ENCODE data around the gene AMPD3. TPM values are rescaled to one million over a fixed set of nuclear protein-coding genes. Genes with fewer than 3 reads are reported as not detected.

AMPD3 gene
- total and polyA plus RNA-seq, 7 donors: 23.5 to 120 (median 67.7) TPM

DNA sequence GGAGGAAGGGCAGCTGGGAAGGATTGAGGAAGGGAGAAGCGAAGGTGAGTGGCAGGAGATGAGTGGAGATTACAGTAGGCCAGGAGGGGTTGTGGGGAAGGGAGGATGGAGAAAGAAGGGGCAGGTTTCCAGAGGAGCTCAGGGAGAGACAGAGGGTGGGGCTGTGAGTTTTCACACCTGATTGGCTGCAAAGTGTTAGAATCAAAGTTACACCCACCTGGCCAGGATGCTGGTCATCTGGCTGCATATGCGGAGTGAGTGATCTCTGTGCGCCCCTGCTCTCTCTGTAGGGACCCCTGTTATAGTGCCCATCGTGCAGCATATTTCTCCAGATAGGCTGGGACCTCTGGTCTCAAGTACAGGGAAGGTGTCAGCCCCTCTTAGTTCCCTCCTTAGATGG is 18.3 kb downstream of the AMPD3 start:
- no peak for DNase-seq
- H3K4me1 ChIP-seq: peaks cover 4% of the 10 kb centered on the region
- WGBS, 3 donors: 86 to 90% (median 87%) methylated on average over 4 of the region's 4 CpGs
- H3K27me3 ChIP-seq (ENCODE audit: insufficient read depth in 3 of 3, low read length in 2 of 3): no peaks in the 10 kb centered on the region
- no peak overlapping the region for H3K4me3 ChIP-seq
- no peak overlapping the region for H3K27ac ChIP-seq
- peak in 1 of 4 donors; percentile 38 for ATAC-seq
- TF ChIP-seq, protein P1, sequence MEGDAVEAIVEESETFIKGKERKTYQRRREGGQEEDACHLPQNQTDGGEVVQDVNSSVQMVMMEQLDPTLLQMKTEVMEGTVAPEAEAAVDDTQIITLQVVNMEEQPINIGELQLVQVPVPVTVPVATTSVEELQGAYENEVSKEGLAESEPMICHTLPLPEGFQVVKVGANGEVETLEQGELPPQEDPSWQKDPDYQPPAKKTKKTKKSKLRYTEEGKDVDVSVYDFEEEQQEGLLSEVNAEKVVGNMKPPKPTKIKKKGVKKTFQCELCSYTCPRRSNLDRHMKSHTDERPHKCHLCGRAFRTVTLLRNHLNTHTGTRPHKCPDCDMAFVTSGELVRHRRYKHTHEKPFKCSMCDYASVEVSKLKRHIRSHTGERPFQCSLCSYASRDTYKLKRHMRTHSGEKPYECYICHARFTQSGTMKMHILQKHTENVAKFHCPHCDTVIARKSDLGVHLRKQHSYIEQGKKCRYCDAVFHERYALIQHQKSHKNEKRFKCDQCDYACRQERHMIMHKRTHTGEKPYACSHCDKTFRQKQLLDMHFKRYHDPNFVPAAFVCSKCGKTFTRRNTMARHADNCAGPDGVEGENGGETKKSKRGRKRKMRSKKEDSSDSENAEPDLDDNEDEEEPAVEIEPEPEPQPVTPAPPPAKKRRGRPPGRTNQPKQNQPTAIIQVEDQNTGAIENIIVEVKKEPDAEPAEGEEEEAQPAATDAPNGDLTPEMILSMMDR (IDR thresholded peaks at IDR 0.05): no peak
- intact Hi-C loops (cut with DNase I): no loop called here
- no peaks in the 10 kb centered on the region for H3K9me3 ChIP-seq
- peaks cover 2 to 60% of the 10 kb centered on the region in 2 donors for H3K36me3 ChIP-seq (ENCODE audit: insufficient read depth in 1 of 2, low read depth in 1 of 2)

DNA sequence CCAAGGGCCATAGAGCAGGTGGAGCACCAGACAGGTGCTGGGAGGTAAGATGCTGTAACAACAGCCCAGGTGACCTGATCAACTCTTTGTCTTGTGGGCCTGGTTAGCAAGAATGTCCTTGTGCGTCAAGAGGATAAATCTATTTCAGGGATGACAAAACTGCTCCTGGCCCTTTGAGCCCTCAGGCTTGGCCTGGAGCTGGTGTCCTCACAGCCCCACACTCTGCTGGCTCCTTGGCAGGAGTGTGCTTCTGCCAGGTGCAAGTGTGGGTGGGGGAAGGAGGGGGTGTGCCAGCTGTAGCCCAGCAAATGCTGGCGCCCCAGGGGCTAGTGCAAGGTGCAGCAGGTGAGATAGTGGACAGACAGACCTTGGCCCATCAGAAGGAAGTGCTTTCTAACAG is 19.5 kb downstream of the AMPD3 start:
- Histone ChIP-seq H3K27ac (no peak overlapping the region), H3K9me3 (no peaks in the 10 kb centered on the region), H3K36me3 (ENCODE audit: insufficient read depth in 1 of 2, low read depth in 1 of 2) (peaks cover 2 to 71% of the 10 kb centered on the region in 2 donors), H3K27me3 (ENCODE audit: insufficient read depth in 3 of 3, low read length in 2 of 3) (no peaks in the 10 kb centered on the region), H3K4me3 (no peak overlapping the region), H3K4me1 (peaks cover 4% of the 10 kb centered on the region)
- 57 to 71% (median 69%) methylated on average over 2 of the region's 2 CpGs for WGBS, 3 donors
- peak; percentile 57 to 75 (median 64) for ATAC-seq
- intact Hi-C loops (cut with DNase I): loop anchor here in 1 of 2 donors (1.0 kb wide), 1 partner anchor 26 kb away; no protein-coding TSS in a partner anchor
- TF ChIP-seq, protein P1 (IDR thresholded peaks at IDR 0.05): no peak
- no peak for DNase-seq

DNA sequence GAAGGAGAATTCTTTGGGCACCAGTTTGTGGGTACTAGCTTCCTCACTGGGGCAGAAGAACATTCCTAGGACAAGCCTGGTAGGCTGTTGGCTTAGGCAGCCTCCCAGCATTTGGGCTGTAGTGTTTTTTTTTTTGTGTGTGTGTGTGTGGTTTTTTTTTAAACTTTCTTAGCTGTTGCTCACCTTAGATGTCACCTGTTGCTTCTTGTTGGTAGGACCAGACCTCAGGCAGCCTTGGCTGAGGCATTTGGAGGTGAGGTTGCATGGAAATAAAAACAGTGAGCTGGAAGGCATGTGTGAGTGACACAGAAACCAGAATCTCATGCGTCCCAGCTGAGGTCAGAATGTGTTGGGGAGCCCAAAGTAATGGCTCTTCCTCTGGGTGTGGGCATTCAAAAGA is 21.3 kb downstream of the AMPD3 start:
- Histone ChIP-seq H3K4me3 (no peak overlapping the region), H3K4me1 (peaks cover 10% of the 10 kb centered on the region), H3K9me3 (no peaks in the 10 kb centered on the region), H3K36me3 (ENCODE audit: insufficient read depth in 1 of 2, low read depth in 1 of 2) (peaks cover 2 to 88% of the 10 kb centered on the region in 2 donors), H3K27ac (no peak overlapping the region), H3K27me3 (ENCODE audit: insufficient read depth in 3 of 3, low read length in 2 of 3) (no peaks in the 10 kb centered on the region)
- WGBS, 3 donors: 88 to 93% (median 92%) methylated on average over 1 of the region's 1 CpG
- TF ChIP-seq, protein P1 (IDR thresholded peaks at IDR 0.05): no peak
- ATAC-seq (no peak), DNase-seq (no peak)
- intact Hi-C loops (cut with DNase I): no loop called here

DNA sequence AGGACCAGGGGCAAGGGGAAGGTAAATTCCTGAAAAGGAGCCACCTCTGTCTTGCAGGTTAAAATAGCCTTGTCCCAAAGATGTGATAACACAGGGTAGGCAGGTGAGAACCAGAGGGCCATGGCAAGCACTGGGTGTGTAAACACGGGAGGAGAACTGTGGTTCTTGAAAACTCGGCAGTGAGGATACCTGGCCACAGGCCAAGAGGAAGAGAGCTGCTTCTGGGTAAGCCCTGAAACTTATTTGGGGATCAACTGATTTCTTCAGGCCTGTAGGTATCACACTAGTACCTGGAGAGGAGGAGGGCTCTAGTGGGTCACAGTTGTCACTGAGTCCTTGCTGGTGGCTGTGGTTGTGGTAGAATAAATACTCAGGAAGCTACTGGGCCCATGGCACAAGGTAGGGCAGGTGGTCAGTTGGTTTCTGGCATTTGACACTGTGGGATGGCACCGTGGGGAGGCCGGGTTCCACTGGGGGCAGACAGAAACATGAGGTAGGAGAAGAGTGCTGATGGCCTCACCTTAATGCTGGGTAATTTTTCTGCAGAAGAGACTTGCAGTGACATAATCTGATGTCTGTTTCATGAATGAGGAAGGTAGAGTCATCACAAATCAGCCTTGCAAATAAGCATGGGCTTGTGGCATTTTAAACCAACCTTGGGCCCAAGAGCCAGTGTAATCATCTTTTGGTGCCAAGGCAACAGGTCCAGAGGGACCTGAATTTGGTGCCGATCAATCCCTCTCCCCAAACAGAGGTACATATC is 22.0 kb downstream of the AMPD3 start:
- peaks cover 2 to 95% of the 10 kb centered on the region in 2 donors for H3K36me3 ChIP-seq (ENCODE audit: insufficient read depth in 1 of 2, low read depth in 1 of 2)
- DNase-seq: no peak
- no peaks in the 10 kb centered on the region for H3K27me3 ChIP-seq (ENCODE audit: insufficient read depth in 3 of 3, low read length in 2 of 3)
- no peak overlapping the region for H3K4me3 ChIP-seq
- intact Hi-C loops (cut with DNase I): no loop called here
- peaks cover 15% of the 10 kb centered on the region for H3K4me1 ChIP-seq
- TF ChIP-seq, protein P1 (IDR thresholded peaks at IDR 0.05): no peak
- ATAC-seq: no peak
- H3K27ac ChIP-seq: no peak overlapping the region
- no peaks in the 10 kb centered on the region for H3K9me3 ChIP-seq
- WGBS, 3 donors: 84 to 87% (median 85%) methylated on average over 5 of the region's 5 CpGs
